SU-DHL-6 (cell line): Measurements from ENCODE around the gene MEFV.

ENCODE experiments used
- H2AFZ ChIP-seq: fragments of 200-600 bp; sonication (generic); 2 replicates; pipeline ENCODE4 v1.6.1; 2014; ENCODE audit warnings: low read depth, mild to moderate bottlenecking, moderate library complexity, mixed read lengths, antibody characterized with exemption, low read length; ENCODE audit not compliant: severe bottlenecking
- H3F3A ChIP-seq: fragments of 200-600 bp; shearing (Covaris generic); 2 replicates; pipeline ENCODE4 v1.6.0; 2016; ENCODE audit warnings: antibody characterized with exemption, mild to moderate bottlenecking; ENCODE audit not compliant: insufficient read depth
- H3K27ac ChIP-seq: fragments of 200-600 bp; sonication (generic); 2 replicates; pipeline ENCODE4 v1.5.1; 2016; ENCODE audit warnings: low read depth, mild to moderate bottlenecking, low read length, moderate library complexity, mixed read lengths
- H3K27me3 ChIP-seq: fragments of 200-600 bp; sonication (generic), shearing (Covaris generic); 2 replicates; pipeline ENCODE4 v1.6.0; 2014; ENCODE audit warnings: mild to moderate bottlenecking, low read length
- H3K36me3 ChIP-seq: fragments of 200-600 bp; sonication (generic); 2 replicates; pipeline ENCODE4 v1.6.1; 2014; ENCODE audit warnings: mild to moderate bottlenecking, low read length, mixed read lengths
- H3K4me2 ChIP-seq: fragments of 300-600, 200-600 bp; shearing (Covaris generic), sonication (generic); 2 replicates; pipeline ENCODE4 v1.6.0; 2014; ENCODE audit warnings: low read length, low read depth, mild to moderate bottlenecking; ENCODE audit not compliant: poor library complexity, severe bottlenecking
- H3K4me3 ChIP-seq: fragments of 200-600 bp; sonication (generic); 2 replicates; pipeline ENCODE4 v1.5.1; 2014; ENCODE audit warnings: antibody characterized with exemption, low read length, mild to moderate bottlenecking, mixed read lengths; ENCODE audit not compliant: insufficient read depth, poor library complexity, severe bottlenecking
- H3K79me2 ChIP-seq: fragments of 200-600 bp; sonication (generic); 2 replicates; pipeline ENCODE4 v1.6.1; 2014; ENCODE audit warnings: mild to moderate bottlenecking, low read length, moderate library complexity; ENCODE audit not compliant: insufficient read depth
- H3K9ac ChIP-seq: fragments of 200-600 bp; sonication (generic); 2 replicates; pipeline ENCODE4 v1.7.0; 2014; ENCODE audit warnings: mild to moderate bottlenecking, low read length
- H3K9me2 ChIP-seq: fragments of 200-600 bp; sonication (generic); replicated peaks from 2 replicates; pipeline ENCODE4 v1.6.1; 2014; ENCODE audit warnings: low read length; ENCODE audit not compliant: insufficient read depth
- H3K9me3 ChIP-seq: fragments of 200-600 bp; sonication (generic); 2 replicates; pipeline ENCODE4 v1.6.1; 2014; ENCODE audit warnings: low read length, mixed read lengths; ENCODE audit not compliant: insufficient read depth
- H4K20me1 ChIP-seq: fragments of 200-600 bp; sonication (generic); 2 replicates; pipeline ENCODE4 v1.6.1; 2014; ENCODE audit warnings: low read depth, mild to moderate bottlenecking, antibody characterized with exemption, low read length, moderate library complexity, mixed read lengths
- EZH2phosphoT487 ChIP-seq: fragments of 200-600 bp; sonication (generic), shearing (Covaris generic); conservative IDR thresholded peaks from 2 replicates; pipeline ENCODE4 v1.6.1; 2018; ENCODE audit warnings: mild to moderate bottlenecking, antibody characterized with exemption, low read length, moderate library complexity, mixed read lengths
- TF ChIP-seq, protein P1 (sequence below): fragments of 200-600 bp; sonication (generic); IDR thresholded peaks from one replicate; pipeline ENCODE4 v1.5.1; 2017; ENCODE audit warnings: antibody characterized with exemption, mild to moderate bottlenecking, low read length, moderate library complexity; ENCODE audit not compliant: insufficient read depth, poor library complexity, severe bottlenecking

Gene MEFV

DNA sequence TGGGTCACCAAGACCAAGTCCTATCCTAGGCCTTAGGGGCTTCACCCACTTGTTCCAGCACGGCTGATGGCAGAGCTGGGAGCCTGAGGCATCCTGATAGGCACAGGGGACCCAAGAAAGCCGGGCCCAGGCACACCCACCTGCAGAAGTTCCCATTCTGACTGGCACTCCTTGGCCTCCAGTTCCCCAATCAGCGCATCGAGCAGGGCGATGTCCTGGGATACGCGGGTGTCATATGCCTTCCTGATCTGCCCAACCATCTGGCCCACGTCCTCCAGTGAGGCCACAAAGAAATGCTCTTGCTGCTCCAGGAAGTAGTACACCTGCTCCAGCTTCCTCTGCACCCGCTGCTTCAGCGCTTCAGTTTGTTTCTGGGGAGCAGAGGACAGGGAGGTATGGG lies 9.6 kb downstream of the MEFV start:
- no peaks in the 10 kb centered on the region for H3K9me3 ChIP-seq
- no peaks in the 10 kb centered on the region for H4K20me1 ChIP-seq
- no peaks in the 10 kb centered on the region for H3F3A ChIP-seq
- H3K79me2 ChIP-seq, result no peaks in the 10 kb centered on the region
- H3K4me3 ChIP-seq, result no peak overlapping the region
- TF ChIP-seq, protein P1, sequence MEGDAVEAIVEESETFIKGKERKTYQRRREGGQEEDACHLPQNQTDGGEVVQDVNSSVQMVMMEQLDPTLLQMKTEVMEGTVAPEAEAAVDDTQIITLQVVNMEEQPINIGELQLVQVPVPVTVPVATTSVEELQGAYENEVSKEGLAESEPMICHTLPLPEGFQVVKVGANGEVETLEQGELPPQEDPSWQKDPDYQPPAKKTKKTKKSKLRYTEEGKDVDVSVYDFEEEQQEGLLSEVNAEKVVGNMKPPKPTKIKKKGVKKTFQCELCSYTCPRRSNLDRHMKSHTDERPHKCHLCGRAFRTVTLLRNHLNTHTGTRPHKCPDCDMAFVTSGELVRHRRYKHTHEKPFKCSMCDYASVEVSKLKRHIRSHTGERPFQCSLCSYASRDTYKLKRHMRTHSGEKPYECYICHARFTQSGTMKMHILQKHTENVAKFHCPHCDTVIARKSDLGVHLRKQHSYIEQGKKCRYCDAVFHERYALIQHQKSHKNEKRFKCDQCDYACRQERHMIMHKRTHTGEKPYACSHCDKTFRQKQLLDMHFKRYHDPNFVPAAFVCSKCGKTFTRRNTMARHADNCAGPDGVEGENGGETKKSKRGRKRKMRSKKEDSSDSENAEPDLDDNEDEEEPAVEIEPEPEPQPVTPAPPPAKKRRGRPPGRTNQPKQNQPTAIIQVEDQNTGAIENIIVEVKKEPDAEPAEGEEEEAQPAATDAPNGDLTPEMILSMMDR, result no peak
- TF ChIP-seq EZH2phosphoT487, result no peak
- H3K9me2 ChIP-seq, result no peaks in the 10 kb centered on the region
- no peaks in the 10 kb centered on the region for H3K36me3 ChIP-seq
- H3K9ac ChIP-seq, result no peak overlapping the region
- H2AFZ ChIP-seq, result no peak overlapping the region
- H3K27ac ChIP-seq, result no peak overlapping the region
- H3K4me2 ChIP-seq, result no peak overlapping the region
- H3K27me3 ChIP-seq, result no peaks in the 10 kb centered on the region

DNA sequence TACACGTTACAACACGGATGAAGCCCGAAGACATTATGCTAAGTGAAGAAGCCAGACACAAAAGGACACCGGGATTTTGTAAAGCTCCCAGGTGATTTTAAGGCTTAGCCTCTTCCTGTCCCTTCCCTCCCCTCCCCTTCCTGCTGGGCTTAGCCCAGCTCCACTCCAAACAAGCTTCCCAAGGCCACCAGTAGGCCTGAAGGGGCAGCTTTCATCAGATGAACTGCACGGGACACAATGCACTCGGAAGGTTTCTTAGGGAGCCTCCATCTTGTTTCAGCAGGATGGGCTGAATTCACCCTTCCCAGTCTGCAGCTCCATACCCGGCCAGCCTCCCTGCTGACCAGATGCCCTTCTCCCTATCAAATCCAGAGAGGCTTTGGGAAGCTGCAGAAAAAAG lies 10.4 kb downstream of the MEFV start:
- Histone ChIP-seq H3K79me2 (no peaks in the 10 kb centered on the region), H4K20me1 (no peaks in the 10 kb centered on the region), H3K9me2 (no peaks in the 10 kb centered on the region), H3K9ac (no peak overlapping the region), H3K27ac (no peak overlapping the region), H2AFZ (no peak overlapping the region), H3K4me2 (no peak overlapping the region), H3F3A (no peaks in the 10 kb centered on the region), H3K4me3 (no peak overlapping the region), H3K36me3 (no peaks in the 10 kb centered on the region), H3K27me3 (no peaks in the 10 kb centered on the region), H3K9me3 (no peaks in the 10 kb centered on the region)
- TF ChIP-seq, protein P1, result no peak
- TF ChIP-seq EZH2phosphoT487, result no peak

DNA sequence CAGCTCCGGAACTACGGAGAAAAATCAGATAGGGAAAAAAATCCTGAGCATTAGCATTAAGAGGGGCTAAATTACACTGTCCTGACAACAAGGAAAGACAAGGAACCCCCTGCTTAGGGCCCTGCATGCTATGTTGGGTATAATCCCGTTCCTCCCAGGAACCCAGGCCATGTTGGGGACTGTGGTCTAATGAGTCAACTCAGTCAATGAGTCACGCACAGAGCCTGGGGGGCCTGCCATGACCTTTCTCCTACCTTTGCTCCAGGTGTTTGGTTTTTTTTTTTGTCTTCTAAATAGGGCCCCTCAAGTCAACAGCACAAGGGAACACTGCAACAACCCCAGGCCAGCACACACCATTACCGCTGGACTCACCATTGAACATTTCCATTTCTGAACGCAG lies 12.6 kb downstream of the MEFV start:
- Histone ChIP-seq H4K20me1 (no peaks in the 10 kb centered on the region), H2AFZ (no peak overlapping the region), H3K9me3 (no peaks in the 10 kb centered on the region), H3K9ac (no peak overlapping the region), H3K9me2 (no peaks in the 10 kb centered on the region), H3K4me3 (no peak overlapping the region), H3K27ac (no peak overlapping the region), H3K79me2 (no peaks in the 10 kb centered on the region), H3K27me3 (no peaks in the 10 kb centered on the region), H3F3A (no peaks in the 10 kb centered on the region), H3K36me3 (no peaks in the 10 kb centered on the region), H3K4me2 (no peak overlapping the region)
- no peak for TF ChIP-seq EZH2phosphoT487
- TF ChIP-seq, protein P1, result no peak
